Measurements from ENCODE around the gene USP12.
"Not testable (repeated sequence)": the region's sequence is repeated elsewhere in the genome, so short reads cannot be mapped to it uniquely, and the experiment has no call there.

The USP12 gene

DNA sequence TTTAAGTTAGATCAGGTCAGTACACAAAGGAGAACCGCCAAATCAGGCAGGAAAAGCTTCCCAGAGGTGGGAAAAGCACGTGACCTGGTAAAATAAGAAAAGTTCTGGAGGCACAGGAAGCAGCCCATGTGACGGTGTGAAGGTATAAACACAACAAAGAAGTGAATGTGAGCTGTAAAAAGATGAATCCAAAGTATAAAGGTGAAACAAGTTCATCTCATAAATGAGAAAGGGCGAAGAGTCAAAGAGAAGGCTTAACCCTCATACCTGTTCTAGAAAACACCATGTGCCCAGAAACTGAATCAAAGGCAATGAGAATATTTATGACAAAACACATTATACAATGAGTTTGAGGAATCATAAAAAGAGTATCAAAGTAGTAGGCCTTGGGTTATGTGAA is 47.0 kb downstream of the USP12 start:
- no peak for DNase-seq

- not testable (repeated sequence) for DNase-seq
Measured at GRCh38 chr13:27123445-27123844, 48.2 kb downstream of the USP12 start.

GRCh38 chr13:27122036-27122435 is 49.6 kb downstream of the USP12 start:
- DNase-seq = no peak

GRCh38 chr13:27120811-27121210 is 50.8 kb downstream of the USP12 start:
- DNase-seq = no peak

- DNase-seq = no peak
Measured at GRCh38 chr13:27120011-27120410, 51.6 kb downstream of the USP12 start.

DNA sequence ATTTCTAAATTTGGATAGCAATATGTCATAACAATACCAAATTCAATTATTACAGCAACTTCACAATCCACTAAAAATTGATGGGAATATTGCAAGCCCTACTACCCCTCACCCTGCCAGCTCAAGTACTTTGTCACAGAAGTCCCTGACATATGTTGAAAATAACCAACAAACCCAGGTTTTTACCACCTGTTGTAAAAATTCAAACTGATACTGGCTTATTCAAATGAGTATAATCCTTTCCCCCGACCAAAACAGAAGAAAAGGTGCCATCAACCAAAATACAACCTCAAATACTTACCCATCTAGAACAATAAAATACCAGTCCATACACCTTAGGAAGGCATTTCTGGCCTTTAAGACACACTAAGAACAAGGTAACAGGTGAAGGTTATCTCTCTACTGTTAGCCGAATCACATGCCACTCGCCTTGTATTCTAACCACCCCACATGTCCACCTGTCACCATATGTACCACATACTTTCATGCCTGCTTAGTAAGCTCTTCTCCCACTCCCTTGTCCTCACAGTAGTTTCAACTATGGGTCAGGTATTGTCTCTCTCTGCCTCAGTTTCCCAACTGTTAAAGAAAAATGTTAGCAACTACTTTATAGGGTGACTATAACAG is 53.1 kb downstream of the USP12 start:
- no peak for DNase-seq

- DNase-seq = no peak
Measured at GRCh38 chr13:27117952-27118351, 53.7 kb downstream of the USP12 start.

GRCh38 chr13:27117158-27117557 is 54.5 kb downstream of the USP12 start:
- no peak for DNase-seq

GRCh38 chr13:27113436-27113835 is 58.2 kb downstream of the USP12 start:
- DNase-seq = no peak

- no peak for DNase-seq
Measured at GRCh38 chr13:27112006-27112405, 59.6 kb downstream of the USP12 start.

DNA sequence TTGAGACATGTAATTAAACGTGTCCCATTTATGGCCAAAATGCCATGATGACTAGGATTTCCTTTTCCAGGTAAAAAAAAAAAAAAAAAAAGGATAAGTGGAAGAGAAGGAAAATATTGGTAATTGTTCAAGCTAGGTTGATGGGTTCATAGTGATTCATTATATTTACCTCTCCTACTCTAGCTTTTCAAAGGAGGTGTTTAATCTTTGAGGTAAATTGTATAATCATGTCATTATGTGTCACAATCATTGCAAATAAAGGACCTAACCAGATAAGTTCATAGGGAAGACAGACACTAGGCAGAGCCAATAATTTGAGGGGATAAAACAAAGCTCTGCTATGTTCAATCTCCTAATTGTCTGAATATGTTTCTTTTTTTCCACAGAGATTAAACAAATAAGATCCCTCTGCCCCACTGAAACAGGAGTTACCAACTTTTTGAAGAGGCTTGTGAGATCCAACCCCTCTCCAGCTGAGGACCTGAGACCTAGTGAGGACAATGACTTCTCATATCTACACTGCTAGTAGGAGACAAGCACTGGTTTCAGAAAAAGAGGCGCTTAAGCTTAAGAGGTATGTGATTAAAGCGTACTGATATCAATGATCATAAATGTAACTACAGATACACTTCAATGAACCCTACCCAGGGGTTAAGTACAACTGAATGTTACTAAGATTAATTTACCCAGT is 61.4 kb downstream of the USP12 start:
- no peak for DNase-seq

GRCh38 chr13:27106144-27106543 is 65.5 kb downstream of the USP12 start:
- no peak for DNase-seq

GRCh38 chr13:27104606-27105005 is 67.0 kb downstream of the USP12 start:
- DNase-seq = no peak

DNA sequence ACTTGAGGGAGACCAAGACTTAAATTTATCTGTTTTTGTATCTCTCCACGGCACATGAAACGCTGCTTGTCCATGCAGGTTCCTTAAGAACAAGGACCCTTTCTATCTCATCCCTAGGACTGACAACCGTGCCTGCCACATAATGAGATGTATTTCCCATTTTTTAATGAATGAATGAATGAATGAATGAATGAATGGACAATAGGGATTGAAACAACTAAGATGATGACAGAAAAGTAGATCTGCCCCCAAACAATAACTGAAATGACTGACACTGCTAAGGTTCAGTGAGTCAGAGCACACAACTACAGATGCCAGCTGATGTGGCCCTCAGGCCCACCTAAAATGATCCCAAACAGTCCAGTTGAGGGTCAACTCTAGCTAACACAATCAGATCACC is 69.8 kb downstream of the USP12 start:
- no peak for DNase-seq

DNA sequence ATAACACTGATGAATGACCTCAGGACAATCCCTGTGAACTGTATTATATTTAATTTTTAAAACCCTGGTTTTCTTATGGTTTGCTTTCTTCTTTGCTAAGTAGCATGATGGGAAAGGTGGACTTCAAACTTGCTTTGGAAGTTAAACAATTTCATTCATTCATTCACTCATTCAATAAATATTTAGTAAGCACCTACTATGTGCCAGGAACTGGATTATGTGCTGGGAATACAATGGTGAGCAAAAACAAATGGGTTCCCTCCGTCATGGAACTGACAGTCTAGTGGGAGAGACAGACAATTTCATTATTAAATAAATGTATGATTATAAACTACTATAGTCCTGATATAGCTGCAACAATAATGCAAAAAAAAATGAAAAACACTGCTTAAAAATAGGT is 70.3 kb downstream of the USP12 start:
- no peak for DNase-seq

DNA sequence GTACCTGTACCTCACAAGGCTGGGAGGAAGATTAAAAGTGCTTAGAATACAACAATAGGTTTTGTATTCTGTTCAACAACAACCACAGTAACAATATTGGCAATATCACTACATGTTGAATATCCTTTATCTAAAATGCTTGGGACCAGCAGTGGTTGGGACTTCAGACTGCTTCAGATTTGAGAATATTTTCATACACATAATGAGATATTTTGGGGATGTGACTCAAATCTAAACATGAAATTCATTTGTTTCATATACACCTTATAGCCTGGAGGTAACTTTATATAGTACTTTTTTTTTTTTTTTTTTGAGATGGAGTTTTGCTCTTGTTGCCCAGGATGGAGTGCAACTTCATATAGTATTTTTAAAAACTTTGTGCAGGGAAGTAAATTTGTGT is 73.9 kb downstream of the USP12 start:
- no peak for DNase-seq

DNA sequence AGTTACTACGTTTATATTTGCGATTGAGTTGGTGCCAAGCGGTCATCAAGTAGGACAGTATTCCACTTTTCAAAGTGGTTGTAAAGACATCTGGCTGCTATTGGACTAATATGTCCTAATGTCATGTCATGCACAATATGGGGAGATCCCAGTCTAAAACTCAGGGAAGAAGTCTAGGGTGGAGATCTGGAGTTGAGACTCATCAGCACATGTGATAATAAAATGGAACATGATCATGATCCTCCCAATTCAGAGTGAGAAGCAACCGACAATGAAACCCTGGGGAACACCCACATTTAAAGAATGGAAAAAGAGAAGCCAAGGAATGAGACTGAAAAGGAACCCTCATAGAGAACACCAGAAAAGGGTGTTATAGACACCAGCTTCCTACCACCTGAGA is 80.2 kb downstream of the USP12 start:
- DNase-seq = no peak

DNA sequence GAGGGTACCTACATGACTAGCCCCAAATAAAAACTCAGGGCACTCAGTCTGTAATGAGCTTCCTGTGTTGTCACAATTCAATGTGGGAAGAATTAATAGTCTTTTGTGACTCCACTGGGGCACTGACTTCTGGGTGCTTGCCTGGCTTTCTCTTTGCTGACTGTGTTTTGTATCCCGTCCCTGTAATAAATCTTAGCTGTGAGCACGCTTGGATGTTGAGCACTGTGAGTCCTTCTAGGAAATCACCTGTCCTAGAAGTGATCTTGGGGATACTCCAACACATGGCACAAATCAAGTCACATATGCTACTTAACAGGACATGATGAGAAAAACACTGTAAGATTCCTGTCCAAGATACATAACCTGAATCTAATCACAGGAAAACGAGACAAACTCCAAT is 83.0 kb downstream of the USP12 start:
- peak in 1 of 56 donors; percentile 1 for DNase-seq

- DNase-seq = no peak
Measured at GRCh38 chr13:27086599-27087265, 84.9 kb downstream of the USP12 start.

DNA sequence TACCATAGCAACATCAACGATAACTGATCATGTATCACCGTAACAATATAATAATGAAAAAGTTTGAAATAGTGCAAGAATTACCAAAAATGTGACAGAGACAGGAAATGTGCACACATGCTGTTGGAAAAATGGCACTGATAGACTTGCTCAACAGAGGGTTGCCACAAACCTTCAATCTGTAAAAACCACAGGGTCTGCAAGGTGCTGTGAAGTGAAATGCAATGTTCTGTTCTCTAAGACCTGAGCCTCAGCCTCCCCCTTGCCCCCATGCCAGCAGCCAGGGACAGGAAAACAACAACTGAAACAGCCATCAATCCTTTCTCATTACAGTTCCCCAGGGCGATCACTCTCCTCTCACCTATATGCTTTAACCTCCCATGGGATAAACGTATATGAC is 88.4 kb downstream of the USP12 start:
- no peak for DNase-seq

DNA sequence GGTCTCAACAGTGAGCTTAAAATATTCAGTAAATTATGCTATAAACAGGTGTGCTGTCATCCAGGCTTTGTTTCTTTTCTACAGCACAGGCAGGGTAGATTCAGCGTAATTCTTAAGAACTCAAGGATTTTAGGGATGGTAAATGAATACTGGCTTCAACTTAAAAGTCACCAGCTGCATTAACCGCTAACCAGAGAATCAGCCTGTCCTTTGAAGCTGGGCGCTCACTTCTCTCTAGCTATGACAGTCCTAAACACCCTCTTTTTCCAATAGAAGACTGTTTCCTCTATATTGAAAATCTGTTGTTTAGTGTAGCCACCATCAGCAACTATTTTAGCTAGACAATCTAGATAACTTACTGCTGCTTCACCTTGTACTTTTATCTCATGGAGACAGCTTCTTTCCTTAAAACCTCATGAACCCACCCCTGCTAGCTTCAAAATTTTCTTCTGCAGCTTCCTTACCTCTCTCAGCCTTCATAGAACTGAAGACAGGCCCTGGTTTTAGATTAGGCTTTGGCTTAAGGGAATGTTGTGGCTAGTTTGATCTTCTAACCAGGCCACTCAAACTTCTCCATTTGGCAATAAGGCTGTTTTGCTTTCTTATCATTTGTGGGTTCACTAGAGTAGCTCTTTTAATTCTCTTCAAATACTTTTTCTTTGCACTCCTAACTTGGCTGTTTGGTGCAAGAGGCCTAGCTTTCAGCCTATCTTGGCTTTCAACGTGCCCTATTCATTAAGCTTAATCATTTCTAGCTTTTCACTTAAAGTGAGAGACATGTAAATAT is 89.5 kb downstream of the USP12 start:
- DNase-seq = no peak
